GM19324 (cell line): ENCODE results near the gene TLCD4.
"Not testable (repeated sequence)": the region's sequence is repeated elsewhere in the genome, so short reads cannot be mapped to it uniquely, and the experiment has no call there.

ENCODE experiments used
- ATAC-seq: cut with Tn5 transposase; IDR thresholded peaks from one replicate; pipeline ENCODE4 v1.9.1; 2021; ENCODE audit warnings: mild to moderate bottlenecking, moderate library complexity; ENCODE audit not compliant: unreplicated experiment, low FRiP score

The TLCD4 gene

GRCh38 chr1:95139039-95139438, 21.9 kb downstream of the TLCD4 start:
- ATAC-seq: no peak

GRCh38 chr1:95140791-95141190, 23.6 kb downstream of the TLCD4 start:
- no peak for ATAC-seq

- ATAC-seq: no peak
Observed at GRCh38 chr1:95145493-95145892, 28.3 kb downstream of the TLCD4 start.

- no peak for ATAC-seq
Observed at GRCh38 chr1:95146637-95147036, 29.5 kb downstream of the TLCD4 start.

GRCh38 chr1:95154096-95154495, 36.9 kb downstream of the TLCD4 start:
- no peak for ATAC-seq

GRCh38 chr1:95165569-95165968, 48.4 kb downstream of the TLCD4 start:
- ATAC-seq: not testable (repeated sequence)
